Measurements from ENCODE around the gene AHNAK. TPM values are rescaled to one million over a fixed set of nuclear protein-coding genes. Genes with fewer than 3 reads are reported as not detected.

Gene AHNAK
- total and polyA plus RNA-seq, 2 of the 8 experiments (the other 6 are each of a cell fraction or from before 2014, with no cell fraction given): 2.0 to 5.8 TPM

DNA sequence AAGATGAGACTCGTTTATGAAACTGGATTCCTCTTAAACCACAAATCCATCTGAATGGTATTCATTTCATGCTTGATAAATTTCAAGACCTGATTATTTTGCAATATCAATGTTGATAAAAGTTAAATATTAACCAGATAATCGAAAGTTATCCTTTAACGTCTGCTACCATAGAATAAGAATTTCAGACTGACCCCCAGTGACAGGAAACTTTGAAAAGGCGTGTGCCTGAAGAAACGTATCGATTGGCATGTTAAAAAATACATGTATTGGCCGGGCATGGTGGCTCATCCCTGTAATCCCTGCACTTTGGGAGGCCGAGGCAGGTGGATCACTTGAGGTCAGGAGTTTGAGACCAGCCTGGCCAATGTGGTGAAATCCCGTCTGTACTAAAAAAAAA, 113.9 kb downstream of the AHNAK start:
- POLR2A ChIA-PET (ENCODE audit: partially characterized antibody): no interaction called here
- H2BK15ac ChIP-seq (ENCODE audit: low read length): no peak overlapping the region
- H3K36me3 ChIP-seq (ENCODE audit: control insufficient read depth in 2 of 4, insufficient read depth in 4 of 4, low read length in 3 of 4): no peaks in the 10 kb centered on the region
- H2BK120ac ChIP-seq (replicated peaks; ENCODE audit: low read depth, low read length): no peak overlapping the region
- H3K4me3 ChIP-seq (ENCODE audit: extremely low read depth in 1 of 4, insufficient read depth in 2 of 4, low read depth in 3 of 4, low read length in 4 of 4): no peak overlapping the region
- no peaks in the 10 kb centered on the region for H4K20me1 ChIP-seq (replicated peaks in 1 of 2; ENCODE audit: control insufficient read depth in 1 of 2, insufficient read depth in 2 of 2, low read length in 2 of 2)
- H3K4ac ChIP-seq (replicated peaks; ENCODE audit: insufficient read length, low read depth, low read length): no peak overlapping the region
- no peak overlapping the region for H2BK12ac ChIP-seq (ENCODE audit: low read depth, low read length)
- no peaks in the 10 kb centered on the region for H3K23me2 ChIP-seq (ENCODE audit: low read depth, low read length)
- DNase-seq (ENCODE audit: low read depth in 1 of 2, low spot score in 2 of 2): no peak
- H3K56ac ChIP-seq (replicated peaks; ENCODE audit: insufficient read length, low read depth, low read length): no peak overlapping the region
- H4K91ac ChIP-seq (replicated peaks; ENCODE audit: insufficient read length, low read length): no peak overlapping the region
- H3K9ac ChIP-seq (replicated peaks in 1 of 4; ENCODE audit: extremely low read depth in 1 of 4, low read depth in 3 of 4, low read length in 3 of 4): no peak overlapping the region
- H3K23ac ChIP-seq (ENCODE audit: insufficient read length): no peak overlapping the region
- H3K14ac ChIP-seq (ENCODE audit: insufficient read length): no peak overlapping the region
- H3K27me3 ChIP-seq (replicated peaks in 1 of 4; ENCODE audit: control insufficient read depth in 3 of 4, extremely low read depth in 1 of 4, insufficient read depth in 3 of 4, low read length in 3 of 4): no peaks in the 10 kb centered on the region
- H2AFZ ChIP-seq (ENCODE audit: low read length): no peak overlapping the region
- no peaks in the 10 kb centered on the region for H3K79me1 ChIP-seq (ENCODE audit: low read depth, low read length)
- no peaks in the 10 kb centered on the region for H3K9me3 ChIP-seq (ENCODE audit: insufficient read depth in 2 of 2, low read depth in 1 of 2, low read length in 1 of 2)
- H4K8ac ChIP-seq (ENCODE audit: extremely low read depth, insufficient read depth, low read length): no peak overlapping the region
- H3K27ac ChIP-seq (ENCODE audit: low read depth, low read length): no peak overlapping the region
- no peak overlapping the region for H2AK5ac ChIP-seq (ENCODE audit: low read depth, low read length)
- no peaks in the 10 kb centered on the region for H3K79me2 ChIP-seq (ENCODE audit: control insufficient read depth in 1 of 2, insufficient read depth in 2 of 2, low read length in 2 of 2)
- TF ChIP-seq POLR2A (IDR thresholded peaks at IDR 0.05; ENCODE audit: control extremely low read depth in 1 of 2, low read depth in 2 of 2, low read length in 2 of 2): no peak
- TF ChIP-seq JUND (IDR thresholded peaks at IDR 0.05; ENCODE audit: low read length): no peak
- no peak for TF ChIP-seq CHD1 (IDR thresholded peaks at IDR 0.05; ENCODE audit: low read depth, low read length)
- no peak for FAIRE-seq
- H2BK5ac ChIP-seq (ENCODE audit: low read depth, low read length): no peak overlapping the region
- H3K18ac ChIP-seq (ENCODE audit: extremely low read depth, low read length): no peak overlapping the region
- CTCF ChIA-PET (ENCODE audit: partially characterized antibody): interaction anchor here (0.6 to 1.5 kb wide), 6 partner anchors 8 to 128 kb away, joined by 3 to 4 read pairs (median 3); no protein-coding TSS in a partner anchor
- H4K5ac ChIP-seq (ENCODE audit: insufficient read length, low read depth, low read length): no peak overlapping the region
- H3K4me2 ChIP-seq (ENCODE audit: insufficient read depth in 1 of 2, low read depth in 2 of 2, low read length in 2 of 2): no peak overlapping the region
- H2BK20ac ChIP-seq (ENCODE audit: low read length): no peak overlapping the region
- H3K4me1 ChIP-seq (replicated peaks in 1 of 4; ENCODE audit: control insufficient read depth in 3 of 4, insufficient read depth in 4 of 4, low read length in 3 of 4): no peaks in the 10 kb centered on the region
- 83% methylated on average over 9 of the region's 9 CpGs; no CpG with 5 or more reads in 1 of the 2 experiments for WGBS, 2 experiments (ENCODE audit: extremely low coverage in 1 of 2, insufficient coverage in 1 of 2, insufficient read length in 1 of 2, insufficient replicate concordance in 2 of 2, low coverage in 1 of 2, low lambda C conversion rate in 2 of 2, missing lambda C conversion rate in 1 of 2)
